Measurements from ENCODE around the gene ADAT3.

DNA sequence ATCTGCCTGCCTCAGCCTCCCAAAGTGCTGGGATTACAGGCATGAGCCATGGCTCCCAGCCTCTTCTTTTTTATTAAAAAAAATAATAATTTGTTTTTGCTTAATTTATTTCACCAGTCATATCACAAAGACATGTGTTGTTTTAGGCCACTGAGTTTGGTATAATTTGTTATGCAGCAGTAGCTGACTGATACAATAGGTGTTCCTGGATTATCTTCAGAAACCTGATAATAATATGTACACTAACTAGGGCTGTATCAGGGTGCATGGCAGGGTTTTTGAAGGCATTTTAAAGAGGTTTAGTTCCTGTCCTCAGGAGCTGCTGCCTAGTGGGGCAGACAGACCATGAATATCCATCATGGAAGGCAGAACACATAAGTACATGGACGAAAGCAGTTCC, 26.2 kb downstream of the ADAT3 start:
- TF ChIP-seq YY1 (IDR thresholded peaks at IDR 0.05): no peak
- TF ChIP-seq, protein P1, sequence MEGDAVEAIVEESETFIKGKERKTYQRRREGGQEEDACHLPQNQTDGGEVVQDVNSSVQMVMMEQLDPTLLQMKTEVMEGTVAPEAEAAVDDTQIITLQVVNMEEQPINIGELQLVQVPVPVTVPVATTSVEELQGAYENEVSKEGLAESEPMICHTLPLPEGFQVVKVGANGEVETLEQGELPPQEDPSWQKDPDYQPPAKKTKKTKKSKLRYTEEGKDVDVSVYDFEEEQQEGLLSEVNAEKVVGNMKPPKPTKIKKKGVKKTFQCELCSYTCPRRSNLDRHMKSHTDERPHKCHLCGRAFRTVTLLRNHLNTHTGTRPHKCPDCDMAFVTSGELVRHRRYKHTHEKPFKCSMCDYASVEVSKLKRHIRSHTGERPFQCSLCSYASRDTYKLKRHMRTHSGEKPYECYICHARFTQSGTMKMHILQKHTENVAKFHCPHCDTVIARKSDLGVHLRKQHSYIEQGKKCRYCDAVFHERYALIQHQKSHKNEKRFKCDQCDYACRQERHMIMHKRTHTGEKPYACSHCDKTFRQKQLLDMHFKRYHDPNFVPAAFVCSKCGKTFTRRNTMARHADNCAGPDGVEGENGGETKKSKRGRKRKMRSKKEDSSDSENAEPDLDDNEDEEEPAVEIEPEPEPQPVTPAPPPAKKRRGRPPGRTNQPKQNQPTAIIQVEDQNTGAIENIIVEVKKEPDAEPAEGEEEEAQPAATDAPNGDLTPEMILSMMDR (IDR thresholded peaks at IDR 0.05; ENCODE audit: low read depth, low read length, missing input control): no peak
- TF ChIP-seq, protein P2, sequence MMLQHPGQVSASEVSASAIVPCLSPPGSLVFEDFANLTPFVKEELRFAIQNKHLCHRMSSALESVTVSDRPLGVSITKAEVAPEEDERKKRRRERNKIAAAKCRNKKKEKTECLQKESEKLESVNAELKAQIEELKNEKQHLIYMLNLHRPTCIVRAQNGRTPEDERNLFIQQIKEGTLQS (IDR thresholded peaks at IDR 0.05): no peak
- no peak for TF ChIP-seq TAF1 (conservative IDR thresholded peaks at IDR 0.05)
- TF ChIP-seq GABPA (IDR thresholded peaks at IDR 0.05 in 1 of 2, conservative IDR thresholded peaks at IDR 0.05 in 1 of 2): no peak
- TF ChIP-seq, protein P3, sequence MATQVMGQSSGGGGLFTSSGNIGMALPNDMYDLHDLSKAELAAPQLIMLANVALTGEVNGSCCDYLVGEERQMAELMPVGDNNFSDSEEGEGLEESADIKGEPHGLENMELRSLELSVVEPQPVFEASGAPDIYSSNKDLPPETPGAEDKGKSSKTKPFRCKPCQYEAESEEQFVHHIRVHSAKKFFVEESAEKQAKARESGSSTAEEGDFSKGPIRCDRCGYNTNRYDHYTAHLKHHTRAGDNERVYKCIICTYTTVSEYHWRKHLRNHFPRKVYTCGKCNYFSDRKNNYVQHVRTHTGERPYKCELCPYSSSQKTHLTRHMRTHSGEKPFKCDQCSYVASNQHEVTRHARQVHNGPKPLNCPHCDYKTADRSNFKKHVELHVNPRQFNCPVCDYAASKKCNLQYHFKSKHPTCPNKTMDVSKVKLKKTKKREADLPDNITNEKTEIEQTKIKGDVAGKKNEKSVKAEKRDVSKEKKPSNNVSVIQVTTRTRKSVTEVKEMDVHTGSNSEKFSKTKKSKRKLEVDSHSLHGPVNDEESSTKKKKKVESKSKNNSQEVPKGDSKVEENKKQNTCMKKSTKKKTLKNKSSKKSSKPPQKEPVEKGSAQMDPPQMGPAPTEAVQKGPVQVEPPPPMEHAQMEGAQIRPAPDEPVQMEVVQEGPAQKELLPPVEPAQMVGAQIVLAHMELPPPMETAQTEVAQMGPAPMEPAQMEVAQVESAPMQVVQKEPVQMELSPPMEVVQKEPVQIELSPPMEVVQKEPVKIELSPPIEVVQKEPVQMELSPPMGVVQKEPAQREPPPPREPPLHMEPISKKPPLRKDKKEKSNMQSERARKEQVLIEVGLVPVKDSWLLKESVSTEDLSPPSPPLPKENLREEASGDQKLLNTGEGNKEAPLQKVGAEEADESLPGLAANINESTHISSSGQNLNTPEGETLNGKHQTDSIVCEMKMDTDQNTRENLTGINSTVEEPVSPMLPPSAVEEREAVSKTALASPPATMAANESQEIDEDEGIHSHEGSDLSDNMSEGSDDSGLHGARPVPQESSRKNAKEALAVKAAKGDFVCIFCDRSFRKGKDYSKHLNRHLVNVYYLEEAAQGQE (IDR thresholded peaks at IDR 0.05): no peak
- TF ChIP-seq ZBTB33 (IDR thresholded peaks at IDR 0.05): no peak
- TF ChIP-seq, protein P4, sequence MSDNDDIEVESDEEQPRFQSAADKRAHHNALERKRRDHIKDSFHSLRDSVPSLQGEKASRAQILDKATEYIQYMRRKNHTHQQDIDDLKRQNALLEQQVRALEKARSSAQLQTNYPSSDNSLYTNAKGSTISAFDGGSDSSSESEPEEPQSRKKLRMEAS (IDR thresholded peaks at IDR 0.05): no peak
- no peak for TF ChIP-seq SP1 (IDR thresholded peaks at IDR 0.05)
- no peak for TF ChIP-seq NR2F2 (IDR thresholded peaks at IDR 0.05)
- TF ChIP-seq HNF4A (conservative IDR thresholded peaks at IDR 0.05): no peak
